ENCODE data around the gene UST.

Gene UST

DNA sequence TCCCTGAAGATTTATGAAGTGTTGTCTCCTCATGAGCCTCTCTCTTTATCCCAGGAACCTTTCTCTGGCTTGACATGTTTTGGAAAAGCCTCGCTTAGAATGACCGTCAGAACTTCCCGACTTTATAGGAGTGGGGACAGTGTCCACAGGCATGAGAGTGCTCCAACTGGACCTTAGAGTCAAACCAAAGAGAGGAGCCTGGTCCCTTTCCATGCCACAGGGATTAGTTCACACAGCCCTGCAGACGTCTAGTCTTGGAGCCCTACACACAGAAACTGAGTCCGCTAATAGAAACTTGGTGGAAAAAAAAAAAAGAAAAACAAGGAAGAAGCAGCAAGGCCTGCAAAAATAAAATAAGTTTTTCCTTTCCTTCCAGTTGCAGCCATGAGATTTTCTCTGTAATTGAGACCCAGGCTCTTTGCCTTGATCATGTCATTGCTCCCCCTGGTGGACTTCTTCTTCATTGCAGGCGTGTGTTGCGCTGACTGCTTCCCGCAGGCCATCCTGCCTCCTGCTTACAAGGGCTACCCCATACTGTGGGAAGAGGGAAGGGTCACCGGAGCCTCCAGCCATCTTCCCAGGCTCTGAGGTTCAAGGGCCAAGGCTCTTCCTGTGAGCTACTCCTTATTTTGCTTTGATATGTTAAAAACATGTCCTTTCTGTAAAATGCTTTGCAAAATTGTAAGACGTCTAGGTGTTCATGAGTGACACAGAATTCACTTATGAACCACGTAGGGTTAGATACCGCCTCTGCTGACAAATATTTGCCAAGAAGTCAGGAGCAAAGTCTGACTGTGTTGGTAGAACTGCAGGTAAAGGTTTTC is 201.0 kb downstream of the UST start:
- TF ChIP-seq, protein P1, sequence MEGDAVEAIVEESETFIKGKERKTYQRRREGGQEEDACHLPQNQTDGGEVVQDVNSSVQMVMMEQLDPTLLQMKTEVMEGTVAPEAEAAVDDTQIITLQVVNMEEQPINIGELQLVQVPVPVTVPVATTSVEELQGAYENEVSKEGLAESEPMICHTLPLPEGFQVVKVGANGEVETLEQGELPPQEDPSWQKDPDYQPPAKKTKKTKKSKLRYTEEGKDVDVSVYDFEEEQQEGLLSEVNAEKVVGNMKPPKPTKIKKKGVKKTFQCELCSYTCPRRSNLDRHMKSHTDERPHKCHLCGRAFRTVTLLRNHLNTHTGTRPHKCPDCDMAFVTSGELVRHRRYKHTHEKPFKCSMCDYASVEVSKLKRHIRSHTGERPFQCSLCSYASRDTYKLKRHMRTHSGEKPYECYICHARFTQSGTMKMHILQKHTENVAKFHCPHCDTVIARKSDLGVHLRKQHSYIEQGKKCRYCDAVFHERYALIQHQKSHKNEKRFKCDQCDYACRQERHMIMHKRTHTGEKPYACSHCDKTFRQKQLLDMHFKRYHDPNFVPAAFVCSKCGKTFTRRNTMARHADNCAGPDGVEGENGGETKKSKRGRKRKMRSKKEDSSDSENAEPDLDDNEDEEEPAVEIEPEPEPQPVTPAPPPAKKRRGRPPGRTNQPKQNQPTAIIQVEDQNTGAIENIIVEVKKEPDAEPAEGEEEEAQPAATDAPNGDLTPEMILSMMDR (IDR thresholded peaks at IDR 0.05; ENCODE audit: low read depth, low read length, poor library complexity, severe bottlenecking), result peak; percentile 94
- TF ChIP-seq EZH2phosphoT487 (IDR thresholded peaks at IDR 0.05; ENCODE audit: borderline replicate concordance, low read length), result no peak
- Histone ChIP-seq H3K4me1 (ENCODE audit: control insufficient read depth, low read length) (peaks cover 5% of the 10 kb centered on the region; the same call in 1 of the 2 replicates), H3K27me3 (ENCODE audit: control insufficient read depth, low read length) (peaks cover 19% of the 10 kb centered on the region), H3K9me3 (ENCODE audit: control insufficient read depth, insufficient read depth, low read length) (no peaks in the 10 kb centered on the region), H3K27ac (ENCODE audit: low read depth, low read length) (no peak overlapping the region), H3K4me3 (ENCODE audit: low read length) (no peak overlapping the region), H3F3A (ENCODE audit: control insufficient read depth, insufficient read depth) (no peaks in the 10 kb centered on the region), H3K4me2 (ENCODE audit: low read length) (no peak overlapping the region), H3K36me3 (ENCODE audit: control insufficient read depth, low read length) (no peaks in the 10 kb centered on the region), H3K9me2 (replicated peaks; ENCODE audit: control insufficient read depth, low read length) (no peaks in the 10 kb centered on the region), H4K20me1 (ENCODE audit: control insufficient read depth, insufficient read depth, low read depth, low read length) (0 out of 2 replicates have a peak, but pooled peaks cover 3% of the 10 kb centered on the region), H3K79me2 (ENCODE audit: control insufficient read depth, low read length) (no peaks in the 10 kb centered on the region)

DNA sequence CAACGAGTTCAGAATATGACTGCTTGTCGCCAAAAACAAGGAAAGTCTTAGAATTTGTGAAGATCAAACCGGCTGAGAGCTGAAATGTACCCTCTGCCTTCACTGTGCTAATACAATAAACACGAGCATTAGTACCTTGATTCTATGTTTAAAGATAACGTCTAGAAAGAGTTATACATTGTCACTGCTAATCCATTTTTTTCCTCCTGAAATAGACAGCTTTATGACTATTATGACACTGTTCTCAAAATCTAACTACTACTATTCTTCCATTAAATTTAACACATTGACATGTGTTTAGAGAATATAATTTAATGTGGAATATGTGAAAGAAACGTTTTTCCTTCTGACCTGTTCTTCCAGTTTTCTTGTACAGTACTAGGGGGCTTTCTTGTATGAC is 204.8 kb downstream of the UST start:
- Histone ChIP-seq H3K4me2 (ENCODE audit: low read length) (no peak overlapping the region), H3K27me3 (ENCODE audit: control insufficient read depth, low read length) (peaks cover 12% of the 10 kb centered on the region; the same call in 1 of the 2 replicates), H4K20me1 (ENCODE audit: control insufficient read depth, insufficient read depth, low read depth, low read length) (0 out of 2 replicates have a peak, but pooled peaks cover 3% of the 10 kb centered on the region), H3K4me3 (ENCODE audit: low read length) (no peak overlapping the region), H3K79me2 (ENCODE audit: control insufficient read depth, low read length) (no peaks in the 10 kb centered on the region), H3K9me3 (ENCODE audit: control insufficient read depth, insufficient read depth, low read length) (no peaks in the 10 kb centered on the region), H3F3A (ENCODE audit: control insufficient read depth, insufficient read depth) (no peaks in the 10 kb centered on the region), H3K4me1 (ENCODE audit: control insufficient read depth, low read length) (no peaks in the 10 kb centered on the region), H3K36me3 (ENCODE audit: control insufficient read depth, low read length) (no peaks in the 10 kb centered on the region), H3K9me2 (replicated peaks; ENCODE audit: control insufficient read depth, low read length) (no peaks in the 10 kb centered on the region), H3K27ac (ENCODE audit: low read depth, low read length) (no peak overlapping the region)
- TF ChIP-seq, protein P1 (IDR thresholded peaks at IDR 0.05; ENCODE audit: low read depth, low read length, poor library complexity, severe bottlenecking), result no peak
- no peak for TF ChIP-seq EZH2phosphoT487 (IDR thresholded peaks at IDR 0.05; ENCODE audit: borderline replicate concordance, low read length)

DNA sequence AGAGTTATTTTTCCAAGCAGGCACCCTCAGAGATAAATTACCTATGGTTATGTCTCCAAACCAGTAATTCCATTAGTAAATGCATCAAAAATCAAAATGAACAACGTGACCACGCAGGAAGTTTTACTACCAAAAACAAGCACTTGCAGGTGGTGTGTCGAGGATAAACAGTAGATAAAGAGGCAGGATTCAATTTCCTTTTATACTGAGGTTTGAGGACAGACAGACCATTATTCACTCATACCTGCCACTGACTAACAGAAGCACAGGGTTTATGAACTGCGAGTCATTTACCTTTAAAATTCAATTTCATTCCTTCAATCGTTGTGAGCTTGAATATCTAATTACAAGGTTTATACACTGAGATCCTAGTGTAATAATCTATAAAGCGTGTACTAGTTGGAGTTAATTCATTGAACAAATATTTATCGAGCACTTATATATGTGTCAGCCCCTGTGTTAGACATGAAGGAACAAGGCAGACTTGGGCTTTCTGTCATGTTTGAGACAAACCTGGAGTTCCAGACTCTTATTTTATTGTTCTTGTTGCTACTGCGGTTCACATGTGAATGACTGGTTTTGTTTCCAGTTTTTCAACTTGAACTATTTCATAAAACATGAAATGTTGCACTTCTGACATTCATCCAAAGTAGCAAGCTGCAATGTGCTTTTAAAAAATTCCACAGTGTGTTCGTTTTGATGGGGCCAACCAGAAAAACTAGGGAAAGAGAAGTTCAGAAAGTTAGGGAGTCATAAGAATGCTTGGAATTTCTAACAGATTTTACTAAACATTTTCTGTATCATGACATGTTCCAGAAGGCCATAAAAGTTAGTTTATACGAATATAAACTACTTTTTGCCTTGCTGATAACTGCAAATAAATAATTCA is 205.6 kb downstream of the UST start:
- Histone ChIP-seq H3K4me3 (ENCODE audit: low read length) (no peak overlapping the region), H3K4me2 (ENCODE audit: low read length) (no peak overlapping the region), H3K27me3 (ENCODE audit: control insufficient read depth, low read length) (peaks cover 12% of the 10 kb centered on the region; the same call in 1 of the 2 replicates)

More for the DNA sequence above, 205.6 kb downstream of the UST start:
- no peak overlapping the region for H3K27ac ChIP-seq (ENCODE audit: low read depth, low read length)
- H3F3A ChIP-seq (ENCODE audit: control insufficient read depth, insufficient read depth), result no peaks in the 10 kb centered on the region
- H3K9me2 ChIP-seq (replicated peaks; ENCODE audit: control insufficient read depth, low read length), result no peaks in the 10 kb centered on the region
- H3K9me3 ChIP-seq (ENCODE audit: control insufficient read depth, insufficient read depth, low read length), result no peaks in the 10 kb centered on the region
- H3K79me2 ChIP-seq (ENCODE audit: control insufficient read depth, low read length), result no peaks in the 10 kb centered on the region
- no peaks in the 10 kb centered on the region for H3K36me3 ChIP-seq (ENCODE audit: control insufficient read depth, low read length)
- H3K4me1 ChIP-seq (ENCODE audit: control insufficient read depth, low read length), result no peaks in the 10 kb centered on the region
- TF ChIP-seq, protein P1 (IDR thresholded peaks at IDR 0.05; ENCODE audit: low read depth, low read length, poor library complexity, severe bottlenecking), result no peak
- no peak for TF ChIP-seq EZH2phosphoT487 (IDR thresholded peaks at IDR 0.05; ENCODE audit: borderline replicate concordance, low read length)
- 0 out of 2 replicates have a peak, but pooled peaks cover 3% of the 10 kb centered on the region for H4K20me1 ChIP-seq (ENCODE audit: control insufficient read depth, insufficient read depth, low read depth, low read length)
